ENCODE results near the gene ARPP21.

Gene ARPP21

GRCh38 chr3:35733341-35733740 is 94.0 kb downstream of the ARPP21 start:
- TF ChIP-seq HDGF (IDR thresholded peaks at IDR 0.05; ENCODE audit: borderline replicate concordance) (no peak), NFRKB (IDR thresholded peaks at IDR 0.05) (no peak), FOXA1 (IDR thresholded peaks at IDR 0.05) (no peak), ELF4 (IDR thresholded peaks at IDR 0.05) (no peak), ARNT (IDR thresholded peaks at IDR 0.05) (no peak)
- ChIA-PET POLR2A (no interaction called here), CTCF (no interaction called here)
- DNase-seq (ENCODE audit: extremely low spot score) = no peak

GRCh38 chr3:35733864-35734263 is 94.5 kb downstream of the ARPP21 start:
- TF ChIP-seq CTBP1 (IDR thresholded peaks at IDR 0.05; ENCODE audit: borderline replicate concordance) = no peak
- TF ChIP-seq FOXM1 (IDR thresholded peaks at IDR 0.05; ENCODE audit: borderline replicate concordance) = no peak
- TF ChIP-seq ELF4 (IDR thresholded peaks at IDR 0.05) = no peak
- no peak for TF ChIP-seq LEF1 (IDR thresholded peaks at IDR 0.05; ENCODE audit: borderline replicate concordance)
- TF ChIP-seq NFRKB (IDR thresholded peaks at IDR 0.05) = no peak
- no peak for TF ChIP-seq ZNF384 (IDR thresholded peaks at IDR 0.05)
- TF ChIP-seq FOXK2 (IDR thresholded peaks at IDR 0.05) = no peak
- no peak for TF ChIP-seq L3MBTL2 (conservative IDR thresholded peaks at IDR 0.05)
- no peak for DNase-seq (ENCODE audit: extremely low spot score)
- ChIA-PET POLR2A (no interaction called here), CTCF (no interaction called here)

GRCh38 chr3:35737080-35737479 is 97.8 kb downstream of the ARPP21 start:
- TF ChIP-seq LEF1 (IDR thresholded peaks at IDR 0.05; ENCODE audit: borderline replicate concordance) = no peak
- TF ChIP-seq ARNT (IDR thresholded peaks at IDR 0.05) = no peak
- no peak for TF ChIP-seq L3MBTL2 (conservative IDR thresholded peaks at IDR 0.05)
- TF ChIP-seq CTBP1 (IDR thresholded peaks at IDR 0.05; ENCODE audit: borderline replicate concordance) = no peak
- no peak for TF ChIP-seq FOXK2 (IDR thresholded peaks at IDR 0.05)
- no peak for TF ChIP-seq HDGF (IDR thresholded peaks at IDR 0.05; ENCODE audit: borderline replicate concordance)
- no peak for TF ChIP-seq PKNOX1 (IDR thresholded peaks at IDR 0.05)
- no peak for TF ChIP-seq SP1 (IDR thresholded peaks at IDR 0.05)
- DNase-seq (ENCODE audit: extremely low spot score) = no peak
- CTCF ChIA-PET = no interaction called here
- POLR2A ChIA-PET = no interaction called here

- DNase-seq (ENCODE audit: extremely low spot score) = no peak
- ChIA-PET CTCF (no interaction called here), POLR2A (no interaction called here)
- TF ChIP-seq TARDBP (IDR thresholded peaks at IDR 0.05) (no peak), FOXA1 (IDR thresholded peaks at IDR 0.05) (no peak), HDGF (IDR thresholded peaks at IDR 0.05; ENCODE audit: borderline replicate concordance) (no peak), FOXK2 (IDR thresholded peaks at IDR 0.05) (no peak)
Observed at GRCh38 chr3:35737527-35737926, 98.2 kb downstream of the ARPP21 start.

GRCh38 chr3:35737934-35738706 is 98.8 kb downstream of the ARPP21 start:
- CTCF ChIA-PET = no interaction called here
- POLR2A ChIA-PET = no interaction called here
- no peak for DNase-seq (ENCODE audit: extremely low spot score)
- TF ChIP-seq L3MBTL2 (conservative IDR thresholded peaks at IDR 0.05) = no peak
- TF ChIP-seq TARDBP (IDR thresholded peaks at IDR 0.05) = no peak
- no peak for TF ChIP-seq SP1 (IDR thresholded peaks at IDR 0.05)
- no peak for TF ChIP-seq CTBP1 (IDR thresholded peaks at IDR 0.05; ENCODE audit: borderline replicate concordance)
- TF ChIP-seq ZNF384 (IDR thresholded peaks at IDR 0.05) = no peak
- no peak for TF ChIP-seq LEF1 (IDR thresholded peaks at IDR 0.05; ENCODE audit: borderline replicate concordance)
- TF ChIP-seq BHLHE40 (IDR thresholded peaks at IDR 0.05; ENCODE audit: borderline replicate concordance) = no peak
- TF ChIP-seq ARNT (IDR thresholded peaks at IDR 0.05) = no peak
- no peak for TF ChIP-seq SUZ12 (IDR thresholded peaks at IDR 0.05)
- no peak for TF ChIP-seq FOXK2 (IDR thresholded peaks at IDR 0.05)
- TF ChIP-seq ELF4 (IDR thresholded peaks at IDR 0.05) = no peak
- no peak for TF ChIP-seq FOXA1 (IDR thresholded peaks at IDR 0.05)
- no peak for TF ChIP-seq FOXM1 (IDR thresholded peaks at IDR 0.05; ENCODE audit: borderline replicate concordance)
- no peak for TF ChIP-seq NFRKB (IDR thresholded peaks at IDR 0.05)
- TF ChIP-seq PKNOX1 (IDR thresholded peaks at IDR 0.05) = no peak
- TF ChIP-seq HDGF (IDR thresholded peaks at IDR 0.05; ENCODE audit: borderline replicate concordance) = no peak

- ChIA-PET POLR2A (no interaction called here), CTCF (interaction anchor here (0.6 kb wide), 1 partner anchor 117 kb away, joined by 4 read pairs; no protein-coding TSS in a partner anchor)
- DNase-seq (ENCODE audit: extremely low spot score) = no peak
- TF ChIP-seq HDGF (IDR thresholded peaks at IDR 0.05; ENCODE audit: borderline replicate concordance) = no peak
- no peak for TF ChIP-seq FOXK2 (IDR thresholded peaks at IDR 0.05)
- TF ChIP-seq BHLHE40 (IDR thresholded peaks at IDR 0.05; ENCODE audit: borderline replicate concordance) = no peak
- no peak for TF ChIP-seq L3MBTL2 (conservative IDR thresholded peaks at IDR 0.05)
- TF ChIP-seq CTBP1 (IDR thresholded peaks at IDR 0.05; ENCODE audit: borderline replicate concordance) = no peak
- TF ChIP-seq SUZ12 (IDR thresholded peaks at IDR 0.05) = no peak
- TF ChIP-seq LEF1 (IDR thresholded peaks at IDR 0.05; ENCODE audit: borderline replicate concordance) = no peak
- TF ChIP-seq ZNF384 (IDR thresholded peaks at IDR 0.05) = no peak
- no peak for TF ChIP-seq ELF4 (IDR thresholded peaks at IDR 0.05)
- TF ChIP-seq FOXA1 (IDR thresholded peaks at IDR 0.05) = no peak
- no peak for TF ChIP-seq PKNOX1 (IDR thresholded peaks at IDR 0.05)
- no peak for TF ChIP-seq TARDBP (IDR thresholded peaks at IDR 0.05)
- TF ChIP-seq NFRKB (IDR thresholded peaks at IDR 0.05) = no peak
Observed at GRCh38 chr3:35739181-35739809, 100.0 kb downstream of the ARPP21 start.
